GM23248 (cell line): Measurements from ENCODE around the gene BCL7B. TPM values are rescaled to one million over a fixed set of nuclear protein-coding genes. Genes with fewer than 3 reads are reported as not detected.
"Not testable (repeated sequence)": the region's sequence is repeated elsewhere in the genome, so short reads cannot be mapped to it uniquely, and the experiment has no call there.

ENCODE experiments used
- DNase-seq: peaks from one replicate; pipeline ENCODE4 v3.0.0-alpha.2; 2015
- H2AFZ ChIP-seq: fragments of 200-600 bp; sonication (generic); 2 replicates; pipeline ENCODE4 v1.6.1; 2016; ENCODE audit warnings: antibody characterized with exemption
- H3F3A ChIP-seq: fragments of 200-600 bp; sonication (generic); 2 replicates; pipeline ENCODE4 v1.6.1; 2016; ENCODE audit warnings: mild to moderate bottlenecking, antibody characterized with exemption, mixed run types; ENCODE audit not compliant: insufficient read depth
- H3K27ac ChIP-seq: fragments of 200-600 bp; sonication (generic); 2 replicates; pipeline ENCODE4 v1.5.1; 2016; ENCODE audit warnings: mild to moderate bottlenecking
- H3K27me3 ChIP-seq: fragments of 200-600 bp; sonication (generic); replicated peaks from 2 replicates; pipeline ENCODE4 v1.6.1; 2016; ENCODE audit warnings: mild to moderate bottlenecking; ENCODE audit not compliant: insufficient read depth
- H3K36me3 ChIP-seq: fragments of 200-600 bp; sonication (generic); 2 replicates; pipeline ENCODE4 v1.6.1; 2016; ENCODE audit warnings: low read depth, mild to moderate bottlenecking
- H3K4me1 ChIP-seq: fragments of 200-600 bp; sonication (generic); 2 replicates; pipeline ENCODE4 v1.6.1; 2016; ENCODE audit warnings: mild to moderate bottlenecking; ENCODE audit not compliant: insufficient read depth
- H3K4me2 ChIP-seq: fragments of 200-600 bp; sonication (generic); one replicate; pipeline ENCODE4 v1.6.1; 2016; ENCODE audit warnings: mild to moderate bottlenecking; ENCODE audit not compliant: unreplicated experiment
- H3K4me3 ChIP-seq: fragments of 200-600 bp; sonication (generic); 2 replicates; pipeline ENCODE4 v1.5.1; 2016; ENCODE audit warnings: mild to moderate bottlenecking
- H3K79me2 ChIP-seq: fragments of 200-600 bp; sonication (generic); 2 replicates; pipeline ENCODE4 v1.6.1; 2016; ENCODE audit warnings: mild to moderate bottlenecking; ENCODE audit not compliant: insufficient read depth
- H3K9ac ChIP-seq: fragments of 200-600 bp; sonication (generic); 2 replicates; pipeline ENCODE4 v1.6.1; 2016; ENCODE audit warnings: mild to moderate bottlenecking
- H3K9me2 ChIP-seq: fragments of 200-600 bp; sonication (generic); 2 replicates; pipeline ENCODE4 v1.6.1; 2016; ENCODE audit warnings: mixed run types, mild to moderate bottlenecking, moderate library complexity; ENCODE audit not compliant: insufficient read depth
- H3K9me3 ChIP-seq: fragments of 200-600 bp; sonication (generic); one replicate; pipeline ENCODE4 v1.6.1; 2017; ENCODE audit warnings: low read depth
- H4K20me1 ChIP-seq: fragments of 200-600 bp; sonication (generic); 2 replicates; pipeline ENCODE4 v1.6.0; 2016; ENCODE audit not compliant: insufficient read depth
- EZH2 ChIP-seq: fragments of 200-600 bp; sonication (generic); IDR thresholded peaks from 2 replicates; pipeline ENCODE4 v1.6.1; 2018; ENCODE audit warnings: antibody characterized with exemption, mild to moderate bottlenecking; ENCODE audit not compliant: insufficient read depth, poor library complexity, severe bottlenecking
- EZH2phosphoT487 ChIP-seq: fragments of 200-600 bp; sonication (generic); IDR thresholded peaks from 2 replicates; pipeline ENCODE4 v1.6.1; 2018; ENCODE audit warnings: antibody characterized with exemption, moderate library complexity, mild to moderate bottlenecking, low read depth; ENCODE audit not compliant: insufficient read depth
- WGBS, 2 experiments: methylation state at CpG; one replicate each; pipeline ENCODE4 v1.1.6; 2015 to 2017; ENCODE audit warnings: low lambda C conversion rate in 2 of 2, low coverage in 1 of 2; ENCODE audit errors: missing lambda C conversion rate in 2 of 2; 5-methylcytosine and 5-hydroxymethylcytosine counted together
- in situ Hi-C: fragments of 300-500 bp; cut with MboI; formaldehyde crosslinking; loops from 2 replicates; pipeline ENCODE4 v1.15.0; 2020
- polyA plus RNA-seq: library from polyadenylated mRNA; unstranded; fragments of >200 nt; fragmentation: Nextera tagmentation; extraction: Ambion mirVana; gene quantifications from 2 replicates; pipeline ENCODE4 v1.2.1, GENCODE V29; 2016
- total RNA-seq: library from RNA; depleted of rRNA; stranded (reverse); fragments of >200 nt; shearing (Covaris generic); gene quantifications from 2 replicates; pipeline ENCODE4 v1.2.3, GENCODE V29; 2014

BCL7B gene
- total and polyA plus RNA-seq, 2 experiments from 2014 or later, result 24.8 to 72.6 TPM

DNA sequence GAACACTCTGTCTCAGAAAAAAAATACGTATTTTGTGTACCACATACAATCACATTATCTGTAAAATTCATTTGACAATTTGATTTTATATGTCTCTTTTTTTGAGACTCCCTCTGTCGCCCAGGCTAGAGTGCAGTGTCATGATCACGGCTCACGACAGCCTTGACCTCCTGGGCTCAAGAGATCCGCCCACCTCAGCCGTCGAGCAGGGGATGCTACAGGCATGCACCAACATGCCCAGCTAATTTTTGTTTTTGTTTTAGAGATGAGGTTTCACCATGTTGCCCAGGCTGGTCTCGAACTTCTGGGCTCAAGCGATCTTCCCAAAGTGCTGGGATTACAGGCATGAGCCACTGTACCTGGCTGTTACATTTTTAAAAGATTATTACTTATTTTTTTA, 23.7 kb downstream of the BCL7B start:
- 89 to 91% methylated on average over 9 of the region's 9 CpGs for WGBS, 2 experiments
- H3K9me3 ChIP-seq, result no peaks in the 10 kb centered on the region

DNA sequence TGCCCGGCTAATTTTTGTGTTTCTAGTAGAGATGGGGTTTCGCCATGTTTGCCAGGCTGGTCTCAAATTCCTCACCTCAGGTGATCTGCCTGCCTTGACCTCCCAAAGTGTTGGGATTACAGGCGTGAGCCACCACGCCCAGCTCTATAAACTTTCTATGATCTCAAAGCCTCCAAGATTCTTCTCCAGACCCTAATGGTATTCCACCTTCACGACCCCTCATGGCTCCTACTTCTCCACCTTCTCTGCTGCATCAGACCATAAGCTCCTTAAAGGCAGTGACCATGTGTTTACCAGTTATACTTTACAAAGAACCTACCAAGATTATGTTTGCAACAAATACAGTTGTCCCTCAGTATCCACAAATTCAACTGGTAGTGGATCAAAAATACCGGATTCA, 25.3 kb downstream of the BCL7B start:
- WGBS, 2 experiments, result 99% methylated on average over 6 of the region's 6 CpGs

More for the DNA sequence above, 23.7 kb downstream of the BCL7B start:
- peaks cover 10% of the 10 kb centered on the region; the same call in 1 of the 2 replicates for H3K36me3 ChIP-seq
- in situ Hi-C loops, result no loop called here
- no peaks in the 10 kb centered on the region for H3K9me2 ChIP-seq
- H2AFZ ChIP-seq, result no peak overlapping the region
- TF ChIP-seq EZH2phosphoT487 (no peak), EZH2 (no peak)
- H3K79me2 ChIP-seq, result no peaks in the 10 kb centered on the region
- no peak overlapping the region for H3K4me2 ChIP-seq
- H4K20me1 ChIP-seq, result no peaks in the 10 kb centered on the region
- no peak overlapping the region for H3K4me3 ChIP-seq
- H3K4me1 ChIP-seq, result no peaks in the 10 kb centered on the region
- no peak overlapping the region for H3K9ac ChIP-seq
- H3F3A ChIP-seq, result no peaks in the 10 kb centered on the region
- no peak for DNase-seq
- H3K27ac ChIP-seq, result no peak overlapping the region
- H3K27me3 ChIP-seq, result no peaks in the 10 kb centered on the region

DNA sequence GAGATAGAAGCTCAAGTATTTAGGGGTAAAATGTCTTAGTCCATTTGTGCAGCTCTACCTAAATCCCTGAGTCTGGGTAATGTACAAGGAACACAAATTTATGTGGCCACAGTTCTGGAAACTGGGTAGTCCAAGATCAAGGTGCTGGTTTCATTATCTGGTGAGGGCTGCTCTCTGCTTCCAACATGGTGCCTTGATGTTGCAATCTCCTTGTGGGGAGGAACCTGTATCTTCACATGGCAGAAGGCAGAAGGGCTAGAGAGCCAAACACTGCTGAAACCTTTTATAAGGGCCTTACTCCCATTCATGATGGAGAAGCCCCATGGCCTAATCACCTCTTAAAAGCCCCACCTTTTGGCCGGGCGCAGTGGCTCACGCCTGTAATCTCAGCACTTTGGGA, 26.7 kb downstream of the BCL7B start:
- no peaks in the 10 kb centered on the region for H4K20me1 ChIP-seq
- H3K4me2 ChIP-seq, result no peak overlapping the region
- H3K27me3 ChIP-seq, result no peaks in the 10 kb centered on the region
- DNase-seq, result no peak
- no peak overlapping the region for H3K4me3 ChIP-seq
- in situ Hi-C loops, result no loop called here
- 93 to 100% methylated on average over 3 of the region's 3 CpGs for WGBS, 2 experiments
- no peak overlapping the region for H3K27ac ChIP-seq
- H3K36me3 ChIP-seq, result 0 out of 2 replicates have a peak, but pooled peaks cover 5% of the 10 kb centered on the region
- H3K9ac ChIP-seq, result no peak overlapping the region
- TF ChIP-seq EZH2phosphoT487 (no peak), EZH2 (no peak)
- H2AFZ ChIP-seq, result no peak overlapping the region
- no peaks in the 10 kb centered on the region for H3K79me2 ChIP-seq
- H3K4me1 ChIP-seq, result no peaks in the 10 kb centered on the region
- H3K9me2 ChIP-seq, result no peaks in the 10 kb centered on the region
- 0 out of 2 replicates have a peak, but pooled peaks cover 4% of the 10 kb centered on the region for H3F3A ChIP-seq
- no peaks in the 10 kb centered on the region for H3K9me3 ChIP-seq

More for the DNA sequence above, 25.3 kb downstream of the BCL7B start:
- Histone ChIP-seq H3K9me3 (no peaks in the 10 kb centered on the region), H3K4me1 (no peaks in the 10 kb centered on the region), H3K9ac (no peak overlapping the region), H2AFZ (no peak overlapping the region), H3K4me3 (no peak overlapping the region), H3K4me2 (no peak overlapping the region), H3F3A (0 out of 2 replicates have a peak, but pooled peaks cover 4% of the 10 kb centered on the region), H3K36me3 (0 out of 2 replicates have a peak, but pooled peaks cover 5% of the 10 kb centered on the region), H3K79me2 (no peaks in the 10 kb centered on the region), H3K27me3 (no peaks in the 10 kb centered on the region), H3K27ac (no peak overlapping the region), H3K9me2 (no peaks in the 10 kb centered on the region), H4K20me1 (no peaks in the 10 kb centered on the region)
- in situ Hi-C loops, result no loop called here
- DNase-seq, result no peak
- TF ChIP-seq EZH2phosphoT487, result no peak
- no peak for TF ChIP-seq EZH2

DNA sequence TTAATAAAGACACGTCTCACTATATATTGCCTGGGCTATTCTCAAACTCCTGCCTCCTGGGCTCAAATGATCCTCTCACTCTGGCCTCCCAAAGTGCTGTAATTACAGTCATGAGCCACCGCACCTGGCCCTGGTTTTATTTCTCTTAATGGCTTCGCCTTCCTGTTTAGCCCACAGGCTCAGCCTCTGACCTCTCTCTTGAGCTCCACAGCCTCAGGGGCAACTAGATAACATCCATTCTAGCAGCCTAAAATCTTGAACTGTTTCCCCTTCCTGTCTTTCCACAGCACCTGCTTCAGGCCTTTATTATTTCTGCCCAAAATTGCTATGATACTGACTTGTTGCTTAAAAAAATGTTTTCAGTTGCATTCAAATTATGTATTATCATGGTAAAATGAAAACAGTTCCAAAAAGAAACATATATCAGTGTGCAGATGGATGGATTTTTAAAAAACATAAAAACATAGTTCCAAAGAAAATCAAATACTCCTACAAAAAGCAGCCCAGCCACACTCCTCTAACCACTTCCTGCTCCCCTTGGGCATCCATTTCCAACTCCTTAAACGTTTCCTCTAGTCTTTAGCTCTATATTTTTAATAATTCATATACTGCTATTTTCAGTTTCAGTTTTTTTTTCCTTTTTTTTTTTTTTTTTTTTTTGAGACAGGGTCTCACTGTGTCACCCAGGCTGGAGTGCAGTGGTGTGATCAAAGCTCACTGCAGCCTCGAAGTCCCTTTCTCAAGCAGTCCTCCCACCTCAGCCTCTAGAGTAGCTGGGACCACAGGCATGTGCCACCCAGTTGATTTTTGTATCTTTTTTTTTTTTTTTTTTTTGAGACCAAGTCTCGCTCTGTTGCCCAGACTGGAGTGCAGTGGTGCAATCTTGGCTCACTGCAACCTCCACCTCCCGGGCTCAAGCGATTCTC, 30.3 kb downstream of the BCL7B start:
- H3K9me3 ChIP-seq, result no peaks in the 10 kb centered on the region
- DNase-seq, result no peak
- H3K4me3 ChIP-seq, result no peak overlapping the region
- no peaks in the 10 kb centered on the region for H3K4me1 ChIP-seq
- no peak overlapping the region for H3K27ac ChIP-seq
- no peaks in the 10 kb centered on the region for H3K27me3 ChIP-seq
- H3K9ac ChIP-seq, result no peak overlapping the region
- no peaks in the 10 kb centered on the region for H3K9me2 ChIP-seq
- in situ Hi-C loops, result no loop called here
- no peaks in the 10 kb centered on the region for H3K36me3 ChIP-seq
- no peak overlapping the region for H3K4me2 ChIP-seq
- H3K79me2 ChIP-seq, result no peaks in the 10 kb centered on the region
- WGBS, 2 experiments, result 73 to 79% methylated on average over 6 to 8 of the region's 8 CpGs
- TF ChIP-seq EZH2 (no peak), EZH2phosphoT487 (no peak)
- no peak overlapping the region for H2AFZ ChIP-seq
- H3F3A ChIP-seq, result 0 out of 2 replicates have a peak, but pooled peaks cover 4% of the 10 kb centered on the region
- no peaks in the 10 kb centered on the region for H4K20me1 ChIP-seq

DNA sequence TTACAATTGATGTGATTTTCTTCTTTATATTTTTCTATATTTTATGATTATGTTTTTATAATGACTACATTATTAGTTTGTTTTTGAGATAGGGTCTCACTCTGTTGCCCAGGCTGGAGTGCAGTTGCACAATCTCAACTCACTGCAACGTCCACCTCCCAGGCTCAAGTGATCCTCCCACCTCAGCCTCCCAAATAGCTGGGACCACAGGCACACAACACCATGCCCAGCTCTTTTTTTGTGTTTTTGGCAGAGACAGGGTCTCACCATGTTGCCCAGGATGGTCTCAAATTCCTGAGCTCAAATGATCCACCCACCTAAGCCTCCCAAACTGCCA, 31.4 kb downstream of the BCL7B start:
- H3F3A ChIP-seq, H3K9ac ChIP-seq, H3K4me1 ChIP-seq, H3K9me3 ChIP-seq, H3K36me3 ChIP-seq, H3K79me2 ChIP-seq, H3K9me2 ChIP-seq, H3K27ac ChIP-seq, in situ Hi-C loops, H2AFZ ChIP-seq, H3K4me3 ChIP-seq, H3K27me3 ChIP-seq, H4K20me1 ChIP-seq, DNase-seq, H3K4me2 ChIP-seq: not testable (repeated sequence)
- whole genome bisulfite sequencing, 2 experiments, result 19 to 33% methylated on average over 1 of the region's 1 CpG
